HG03060 (cell line): ENCODE results near the gene APOA4.
"Not testable (repeated sequence)": the region's sequence is repeated elsewhere in the genome, so short reads cannot be mapped to it uniquely, and the experiment has no call there.

Source experiments
- ATAC-seq: cut with Tn5 transposase; IDR thresholded peaks from one replicate; pipeline ENCODE4 v1.9.1; 2021; ENCODE audit warnings: low read depth, moderate number of reproducible peaks; ENCODE audit not compliant: unreplicated experiment

APOA4 gene

DNA sequence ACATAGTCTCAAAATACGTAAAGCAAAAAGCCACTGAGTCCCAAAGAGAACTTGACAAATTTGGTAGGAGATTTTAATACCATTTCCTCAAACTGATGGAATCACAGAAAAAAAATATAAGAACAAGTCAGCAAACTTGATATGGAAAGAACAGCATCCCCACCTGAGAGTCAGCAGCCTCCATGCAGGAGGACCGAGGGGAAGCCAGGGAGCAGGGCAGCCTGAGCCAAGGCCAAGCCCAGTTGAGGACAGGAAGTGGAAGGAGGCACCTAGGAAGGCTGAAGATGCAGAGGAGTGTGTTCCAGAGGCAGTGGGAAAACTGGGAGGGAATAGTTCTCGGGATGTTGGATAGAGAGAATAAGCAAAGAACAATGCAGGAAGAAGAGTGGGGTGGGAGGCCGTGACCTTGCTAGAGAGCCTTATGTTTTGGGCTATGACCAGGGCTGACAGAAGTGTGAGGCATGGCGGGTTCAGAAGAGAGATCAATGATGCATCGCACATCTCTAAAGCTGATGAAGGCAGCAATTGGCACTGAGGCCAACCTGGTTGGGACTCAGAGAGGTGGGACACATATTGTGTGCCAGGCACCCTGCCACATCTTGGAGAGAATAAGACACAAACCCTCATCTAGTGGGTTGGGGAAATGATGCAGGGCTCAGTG, 15.4 kb downstream of the APOA4 start:
- no peak for ATAC-seq

- ATAC-seq, result no peak
Observed at GRCh38 chr11:116804001-116804400, 19.1 kb downstream of the APOA4 start.

DNA sequence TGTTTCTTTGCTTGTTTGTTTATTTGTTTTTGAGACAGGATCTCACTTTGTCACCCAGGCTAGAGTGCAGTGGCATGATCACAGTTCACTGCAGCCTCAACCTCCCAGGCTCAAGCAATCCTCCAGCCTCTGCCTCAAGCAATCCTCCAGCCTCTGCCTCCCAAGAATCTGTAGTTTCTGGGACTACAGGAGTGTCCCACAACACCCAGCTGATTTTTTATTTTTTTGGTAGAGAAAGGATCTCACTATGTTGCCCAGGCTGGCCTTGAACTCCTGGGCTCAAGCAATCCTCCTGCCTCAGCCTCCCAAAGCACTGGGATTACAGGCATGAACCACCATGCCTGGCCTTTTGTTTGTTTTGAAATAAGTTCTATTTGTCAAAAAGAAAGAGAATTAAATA, 21.4 kb downstream of the APOA4 start:
- not testable (repeated sequence) for ATAC-seq

- ATAC-seq, result no peak
Observed at GRCh38 chr11:116800610-116801009, 22.5 kb downstream of the APOA4 start.

DNA sequence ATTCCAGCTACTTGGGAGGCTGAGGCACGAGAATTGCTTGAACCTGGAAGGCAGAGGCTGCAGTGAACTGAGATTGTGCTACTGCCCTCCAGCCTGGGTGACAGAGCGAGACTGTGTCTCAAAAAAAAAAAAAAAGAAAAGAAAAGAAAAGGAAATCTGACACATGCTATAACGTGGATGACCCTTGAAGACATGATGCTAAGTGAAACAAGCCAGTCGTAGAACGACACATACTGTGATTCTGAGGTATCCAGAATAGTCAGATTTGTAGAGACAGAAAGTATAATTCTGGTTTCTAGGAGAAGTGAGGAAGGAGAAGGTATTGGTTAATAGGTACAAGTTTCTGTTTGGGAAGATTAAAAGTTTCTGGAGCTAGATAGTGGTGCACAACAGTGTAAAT, 24.7 kb downstream of the APOA4 start:
- no peak for ATAC-seq

GRCh38 chr11:116797816-116798215, 25.3 kb downstream of the APOA4 start:
- ATAC-seq, result no peak

- no peak for ATAC-seq
Observed at GRCh38 chr11:116796548-116796947, 26.6 kb downstream of the APOA4 start.

GRCh38 chr11:116794851-116795250, 28.3 kb downstream of the APOA4 start:
- ATAC-seq, result no peak

DNA sequence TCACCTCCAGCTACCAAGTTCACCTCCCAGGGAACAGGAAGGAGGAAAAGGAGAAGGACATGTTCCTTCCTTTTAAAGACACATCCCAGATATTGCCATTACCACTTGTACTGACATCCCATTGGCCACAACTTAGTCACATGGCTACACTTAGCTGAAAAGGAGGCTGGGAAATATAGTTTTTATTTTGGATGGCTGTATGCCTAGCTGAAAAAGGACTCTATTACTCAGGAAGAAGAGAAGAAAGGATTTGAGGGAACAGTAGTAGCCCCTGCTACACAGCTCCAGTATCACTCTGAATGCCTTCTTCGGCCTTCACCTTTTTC, 29.4 kb downstream of the APOA4 start:
- no peak for ATAC-seq

GRCh38 chr11:116792869-116793771, 30.0 kb downstream of the APOA4 start:
- no peak for ATAC-seq

DNA sequence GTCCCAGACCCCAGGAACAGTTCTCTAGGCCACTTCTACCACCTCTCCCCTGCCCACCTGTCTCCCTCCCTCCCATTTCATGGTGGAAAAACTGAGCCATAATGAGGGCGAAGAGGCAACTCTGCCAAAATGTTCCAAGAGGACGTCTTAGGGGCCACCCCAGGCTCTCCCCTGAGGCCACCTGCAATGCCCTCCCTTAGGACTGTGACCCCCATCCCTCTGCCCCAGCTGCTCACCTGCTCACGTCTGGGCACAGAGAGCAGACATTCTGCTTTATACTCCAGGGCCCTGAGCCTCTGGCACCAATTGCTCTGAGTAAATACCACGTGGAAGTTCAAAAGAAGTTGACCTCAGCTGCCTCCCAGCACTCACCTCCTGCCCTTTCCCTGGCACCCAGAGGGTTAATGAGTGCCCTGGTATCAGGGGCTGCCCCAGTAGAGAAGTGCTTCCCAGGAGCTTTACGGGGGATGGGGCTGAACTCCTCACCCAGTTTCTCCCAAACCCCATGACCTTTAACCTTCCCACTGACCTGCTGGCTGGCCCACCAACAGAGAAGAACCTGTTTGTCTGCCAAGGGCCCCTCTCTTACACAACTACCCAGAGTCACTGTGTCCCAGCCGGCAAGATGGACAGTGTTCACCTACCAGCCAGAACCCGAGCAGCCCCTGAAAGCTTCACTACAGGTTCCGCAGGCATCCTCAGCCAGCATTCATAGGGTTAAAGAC, 30.8 kb downstream of the APOA4 start:
- no peak for ATAC-seq

DNA sequence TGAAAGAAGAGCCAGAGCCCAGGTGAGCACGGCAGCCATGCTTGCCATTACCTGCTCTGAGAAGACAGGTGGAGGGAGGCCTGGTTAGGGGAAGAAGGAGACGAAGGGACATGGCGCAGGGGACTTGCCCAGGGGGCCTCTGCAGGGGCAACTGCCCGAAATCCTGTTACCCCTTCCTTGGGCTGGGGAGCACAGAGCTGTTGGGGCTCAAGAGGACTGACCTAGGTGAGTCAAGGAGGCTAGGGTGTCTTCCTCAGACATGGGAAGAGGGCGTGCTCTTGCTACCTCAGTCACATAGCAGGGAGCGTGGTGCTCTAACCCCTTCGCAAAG, 31.3 kb downstream of the APOA4 start, which contains the start of gene APOA5:
Gene APOA5 (minus strand): TSS at position 67 of the 331 bp plus-strand sequence. CDS start 19 bp downstream, at position 48.
- no peak for ATAC-seq

GRCh38 chr11:116791002-116791812, 31.9 kb downstream of the APOA4 start:
- ATAC-seq, result no peak

GRCh38 chr11:116790167-116791001, 32.7 kb downstream of the APOA4 start:
- no peak for ATAC-seq

GRCh38 chr11:116788975-116789374, 34.1 kb downstream of the APOA4 start:
- no peak for ATAC-seq

- ATAC-seq, result no peak
Observed at GRCh38 chr11:116788534-116788933, 34.6 kb downstream of the APOA4 start.

- no peak for ATAC-seq
Observed at GRCh38 chr11:116787786-116788486, 35.2 kb downstream of the APOA4 start, which contains the start of gene ZPR1. Gene ZPR1, minus strand, starts transcription at chr11:116788023. Its CDS starts 33 bp downstream, at chr11:116787990.

GRCh38 chr11:116787436-116787785, 35.7 kb downstream of the APOA4 start:
- no peak for ATAC-seq

DNA sequence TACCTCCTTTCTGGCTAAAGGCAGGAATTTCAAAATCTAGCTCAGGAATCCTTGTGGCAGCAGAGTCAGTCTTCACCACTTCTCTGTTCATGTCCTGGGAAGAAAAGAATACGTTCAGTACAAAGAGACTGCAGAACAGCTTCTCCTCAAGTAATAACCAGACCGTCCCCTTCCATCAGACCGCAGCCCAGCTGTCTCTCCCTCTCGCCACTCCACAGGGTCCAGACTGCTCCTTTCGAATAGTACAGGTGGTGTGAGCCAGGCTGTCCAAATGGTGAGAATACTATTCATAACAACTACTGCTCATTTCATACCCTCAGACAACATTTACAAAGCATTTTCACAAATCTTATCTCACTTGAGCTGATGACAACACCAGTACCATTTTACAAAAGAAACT, 36.1 kb downstream of the APOA4 start:
- ATAC-seq, result no peak
